ENCODE results near the gene ATXN7L1. TPM values are rescaled to one million over a fixed set of nuclear protein-coding genes. Genes with fewer than 3 reads are reported as not detected.

ATXN7L1 gene
- total RNA-seq, 3 donors from 2014 or later (not counting 1 experiment from before 2014, with no cell fraction given): 37.5 to 48.6 (median 47.9) TPM

GRCh38 chr7:105831302-105831620, 45.1 kb downstream of the ATXN7L1 start:
- DNase-seq: no peak
- H3K4me1 ChIP-seq (ENCODE audit: control insufficient read depth, insufficient read depth, low read length): peaks cover 7% of the 10 kb centered on the region
- Mint-ChIP-seq H3K9me3 (no peaks in the 10 kb centered on the region), H3K4me1 (peaks cover 31 to 35% of the 10 kb centered on the region in 2 donors), H3K27me3 (ENCODE audit: low read depth in 2 of 2) (no peaks in the 10 kb centered on the region), H3K27ac (no peak overlapping the region), H3K4me3 (no peak overlapping the region), H3K36me3 (no peaks in the 10 kb centered on the region)
- H3K9me3 ChIP-seq (ENCODE audit: control insufficient read depth, insufficient read depth, low read length): no peaks in the 10 kb centered on the region
- no peak overlapping the region for H3K27ac ChIP-seq (ENCODE audit: low read length)
- no peak overlapping the region for H3K4me3 ChIP-seq (ENCODE audit: low read length)
- no peak for ATAC-seq
- intact Hi-C loops (cut with micrococcal nuclease): no loop called here
- 88% methylated on average over 1 of the region's 3 CpGs for WGBS (ENCODE audit: insufficient coverage)
- no peak for TF ChIP-seq CTCF (IDR thresholded peaks at IDR 0.05)
- no peaks in the 10 kb centered on the region for H3K27me3 ChIP-seq (ENCODE audit: control insufficient read depth, insufficient read depth, low read length)
- H3K36me3 ChIP-seq (ENCODE audit: control insufficient read depth, insufficient read depth, low read length): no peaks in the 10 kb centered on the region

GRCh38 chr7:105830405-105831301, 45.7 kb downstream of the ATXN7L1 start:
- H3K36me3 Mint-ChIP-seq: no peaks in the 10 kb centered on the region
- ATAC-seq (no peak), DNase-seq (no peak)
- Histone ChIP-seq H3K4me3 (ENCODE audit: low read length) (no peak overlapping the region), H3K4me1 (ENCODE audit: control insufficient read depth, insufficient read depth, low read length) (peaks cover 7% of the 10 kb centered on the region), H3K27me3 (ENCODE audit: control insufficient read depth, insufficient read depth, low read length) (no peaks in the 10 kb centered on the region), H3K9me3 (ENCODE audit: control insufficient read depth, insufficient read depth, low read length) (no peaks in the 10 kb centered on the region), H3K27ac (ENCODE audit: low read length) (no peak overlapping the region), H3K36me3 (ENCODE audit: control insufficient read depth, insufficient read depth, low read length) (no peaks in the 10 kb centered on the region)
- 43% methylated on average over 5 of the region's 6 CpGs for WGBS (ENCODE audit: insufficient coverage)
- no peak for TF ChIP-seq CTCF (IDR thresholded peaks at IDR 0.05)
- H3K4me3 Mint-ChIP-seq: no peak overlapping the region
- no peak overlapping the region for H3K27ac Mint-ChIP-seq
- no peaks in the 10 kb centered on the region for H3K9me3 Mint-ChIP-seq
- peaks cover 25 to 32% of the 10 kb centered on the region in 2 donors for H3K4me1 Mint-ChIP-seq
- intact Hi-C loops (cut with micrococcal nuclease): no loop called here
- no peaks in the 10 kb centered on the region for H3K27me3 Mint-ChIP-seq (ENCODE audit: low read depth in 2 of 2)

GRCh38 chr7:105829681-105830322, 46.6 kb downstream of the ATXN7L1 start:
- Histone ChIP-seq H3K4me3 (ENCODE audit: low read length) (no peak overlapping the region), H3K27ac (ENCODE audit: low read length) (no peak overlapping the region), H3K9me3 (ENCODE audit: control insufficient read depth, insufficient read depth, low read length) (no peaks in the 10 kb centered on the region), H3K4me1 (ENCODE audit: control insufficient read depth, insufficient read depth, low read length) (peaks cover 7% of the 10 kb centered on the region), H3K27me3 (ENCODE audit: control insufficient read depth, insufficient read depth, low read length) (no peaks in the 10 kb centered on the region), H3K36me3 (ENCODE audit: control insufficient read depth, insufficient read depth, low read length) (no peaks in the 10 kb centered on the region)
- DNase-seq: no peak
- H3K27me3 Mint-ChIP-seq (ENCODE audit: low read depth in 2 of 2): no peaks in the 10 kb centered on the region
- H3K36me3 Mint-ChIP-seq: peaks cover 4% of the 10 kb centered on the region
- WGBS (ENCODE audit: insufficient coverage): 89% methylated on average over 5 of the region's 5 CpGs
- no peak overlapping the region for H3K27ac Mint-ChIP-seq
- intact Hi-C loops (cut with micrococcal nuclease): no loop called here
- no peaks in the 10 kb centered on the region for H3K9me3 Mint-ChIP-seq
- peaks cover 29 to 37% of the 10 kb centered on the region in 2 donors for H3K4me1 Mint-ChIP-seq
- no peak for TF ChIP-seq CTCF (IDR thresholded peaks at IDR 0.05)
- H3K4me3 Mint-ChIP-seq: no peak overlapping the region
- no peak for ATAC-seq

Data from natural killer cell (primary cell).